ENCODE measurements around the gene RLN1. TPM values are rescaled to one million over a fixed set of nuclear protein-coding genes. Genes with fewer than 3 reads are reported as not detected.

Gene RLN1
- total and polyA plus RNA-seq, 2 of the 13 experiments (the other 11 are each of a cell fraction or from before 2014, with no cell fraction given), result not detected

DNA sequence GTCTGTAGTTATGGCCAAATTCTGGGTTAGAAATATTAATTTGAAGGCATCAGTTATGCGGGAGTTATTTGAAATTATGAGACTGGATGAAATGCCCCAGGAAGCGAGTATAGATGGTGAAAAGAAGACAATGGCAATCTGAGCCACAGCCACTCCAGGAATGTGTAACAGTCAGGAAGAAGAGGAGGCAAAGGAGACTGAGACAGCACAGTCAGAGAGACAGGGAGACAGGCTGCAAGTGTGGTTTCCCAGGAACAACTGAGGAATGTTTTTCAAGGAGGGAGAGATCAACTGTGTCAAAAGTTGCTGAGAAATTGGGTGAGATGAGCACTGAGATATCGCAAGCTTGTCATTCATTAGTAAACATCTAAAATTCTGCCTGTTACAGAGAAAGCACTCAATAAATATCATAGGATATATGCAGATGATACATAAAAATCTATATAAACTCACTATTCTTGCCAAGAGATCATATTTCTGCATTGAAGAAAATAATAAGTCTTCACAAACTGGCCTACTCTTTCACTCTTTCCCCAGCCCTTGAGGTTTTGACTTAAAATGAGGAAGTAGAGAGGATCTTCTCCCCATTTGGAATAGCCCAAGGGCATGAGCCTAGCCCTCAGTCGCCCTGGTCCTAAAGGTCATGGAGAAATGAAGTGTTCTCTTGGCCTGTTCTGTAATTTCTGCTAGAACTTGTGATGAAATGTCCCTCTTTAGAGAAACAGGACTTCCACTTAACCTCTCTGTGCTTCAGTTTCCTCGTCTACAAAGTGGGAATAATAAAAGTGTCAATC, 48.5 kb upstream of the RLN1 start:
- no peaks in the 10 kb centered on the region for H3K4me1 ChIP-seq (ENCODE audit: insufficient read depth, low read length)
- ATAC-seq (no peak), FAIRE-seq (no peak), DNase-seq (ENCODE audit: low spot score) (no peak)
- BruUV-seq (replicated peaks), result no TSS peak
- no peak overlapping the region for H3K9ac ChIP-seq (ENCODE audit: insufficient read depth, low read depth, low read length)
- no peaks in the 10 kb centered on the region for H3K79me2 ChIP-seq (ENCODE audit: insufficient read depth, low read length)
- WGBS (ENCODE audit: low lambda C conversion rate), result 83% methylated on average over 5 of the region's 5 CpGs
- no peaks in the 10 kb centered on the region for H4K20me1 ChIP-seq (ENCODE audit: insufficient read depth, low read length)
- no peaks in the 10 kb centered on the region for H3K9me3 ChIP-seq (ENCODE audit: low read length)
- H3K27ac ChIP-seq (ENCODE audit: extremely low read length, insufficient read depth, low read length), result no peak overlapping the region
- POLR2A ChIA-PET, result no interaction called here
- H2AFZ ChIP-seq (ENCODE audit: low read length), result no peak overlapping the region
- H3K4me2 ChIP-seq (ENCODE audit: low read depth, low read length), result no peak overlapping the region
- TF ChIP-seq, protein P1, sequence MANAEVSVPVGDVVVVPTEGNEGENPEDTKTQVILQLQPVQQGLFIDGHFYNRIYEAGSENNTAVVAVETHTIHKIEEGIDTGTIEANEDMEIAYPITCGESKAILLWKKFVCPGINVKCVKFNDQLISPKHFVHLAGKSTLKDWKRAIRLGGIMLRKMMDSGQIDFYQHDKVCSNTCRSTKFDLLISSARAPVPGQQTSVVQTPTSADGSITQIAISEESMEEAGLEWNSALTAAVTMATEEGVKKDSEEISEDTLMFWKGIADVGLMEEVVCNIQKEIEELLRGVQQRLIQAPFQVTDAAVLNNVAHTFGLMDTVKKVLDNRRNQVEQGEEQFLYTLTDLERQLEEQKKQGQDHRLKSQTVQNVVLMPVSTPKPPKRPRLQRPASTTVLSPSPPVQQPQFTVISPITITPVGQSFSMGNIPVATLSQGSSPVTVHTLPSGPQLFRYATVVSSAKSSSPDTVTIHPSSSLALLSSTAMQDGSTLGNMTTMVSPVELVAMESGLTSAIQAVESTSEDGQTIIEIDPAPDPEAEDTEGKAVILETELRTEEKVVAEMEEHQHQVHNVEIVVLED (CRISPR knock-in tag; IDR thresholded peaks at IDR 0.05; ENCODE audit: borderline replicate concordance), result no peak
- TF ChIP-seq CREB1 (IDR thresholded peaks at IDR 0.05) (no peak), CREB1 (CRISPR knock-in tag; IDR thresholded peaks at IDR 0.05) (no peak), GPN1 (CRISPR knock-in tag; IDR thresholded peaks at IDR 0.05; ENCODE audit: borderline replicate concordance) (no peak), ZNF530 (CRISPR knock-in tag; IDR thresholded peaks at IDR 0.05; ENCODE audit: low read depth) (no peak), CEBPB (IDR thresholded peaks at IDR 0.05; ENCODE audit: borderline replicate concordance, low read depth, low read length) (no peak), CENPT (CRISPR knock-in tag; IDR thresholded peaks at IDR 0.05; ENCODE audit: low read depth) (no peak)
- TF ChIP-seq, protein P2, sequence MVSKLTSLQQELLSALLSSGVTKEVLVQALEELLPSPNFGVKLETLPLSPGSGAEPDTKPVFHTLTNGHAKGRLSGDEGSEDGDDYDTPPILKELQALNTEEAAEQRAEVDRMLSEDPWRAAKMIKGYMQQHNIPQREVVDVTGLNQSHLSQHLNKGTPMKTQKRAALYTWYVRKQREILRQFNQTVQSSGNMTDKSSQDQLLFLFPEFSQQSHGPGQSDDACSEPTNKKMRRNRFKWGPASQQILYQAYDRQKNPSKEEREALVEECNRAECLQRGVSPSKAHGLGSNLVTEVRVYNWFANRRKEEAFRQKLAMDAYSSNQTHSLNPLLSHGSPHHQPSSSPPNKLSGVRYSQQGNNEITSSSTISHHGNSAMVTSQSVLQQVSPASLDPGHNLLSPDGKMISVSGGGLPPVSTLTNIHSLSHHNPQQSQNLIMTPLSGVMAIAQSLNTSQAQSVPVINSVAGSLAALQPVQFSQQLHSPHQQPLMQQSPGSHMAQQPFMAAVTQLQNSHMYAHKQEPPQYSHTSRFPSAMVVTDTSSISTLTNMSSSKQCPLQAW (CRISPR knock-in tag; IDR thresholded peaks at IDR 0.05), result no peak
- no peak overlapping the region for H3K4me3 ChIP-seq (replicated peaks in 1 of 3; ENCODE audit: insufficient read depth in 1 of 3, low read depth in 2 of 3, low read length in 3 of 3)
- H3K27me3 ChIP-seq (ENCODE audit: control insufficient read depth in 1 of 2, insufficient read depth in 2 of 2, low read length in 2 of 2), result no peaks in the 10 kb centered on the region
- H3K36me3 ChIP-seq (replicated peaks in 1 of 2; ENCODE audit: control insufficient read depth in 1 of 2, insufficient read depth in 2 of 2, low read length in 2 of 2), result no peaks in the 10 kb centered on the region
- CTCF ChIA-PET (ENCODE audit: low intra/inter-chr PET ratio, low total read pairs), result no interaction called here
- intact Hi-C loops (cut with micrococcal nuclease; ENCODE audit: unreplicated experiment) (no loop called here), in situ Hi-C loops (cut with HindIII; ENCODE audit: extremely low pct_ligation_motif_present, low pct_unique_long_range_greater_than_20kb) (no loop called here)

All from HepG2 (cell line).